RPMI8226 (cell line): Measurements from ENCODE around the gene OTOG.

Experiments used
- DNase-seq: peaks from one replicate; pipeline ENCODE4 v3.0.0-alpha.2; 2015

The OTOG gene

GRCh38 chr11:17547051-17547577 lies at the start of gene OTOG:
Gene OTOG (plus strand): TSS chr11:17547259. CDS start chr11:17547373, 114 bp downstream.
- peak; percentile 23 for DNase-seq

GRCh38 chr11:17498058-17498457 lies 49.0 kb upstream of the OTOG start:
- DNase-seq = no peak

- peak; percentile 28 for DNase-seq
Observed at GRCh38 chr11:17498475-17498874, 48.6 kb upstream of the OTOG start.

GRCh38 chr11:17500673-17501072 lies 46.4 kb upstream of the OTOG start:
- DNase-seq = no peak

- no peak for DNase-seq
Observed at GRCh38 chr11:17502630-17503029, 44.4 kb upstream of the OTOG start.

- peak; percentile 77 for DNase-seq
Observed at GRCh38 chr11:17504330-17505107, 42.5 kb upstream of the OTOG start.

- DNase-seq = no peak
Observed at GRCh38 chr11:17505146-17505545, 41.9 kb upstream of the OTOG start.

- no peak for DNase-seq
Observed at GRCh38 chr11:17506314-17506713, 40.7 kb upstream of the OTOG start.

- DNase-seq = peak; percentile 23
Observed at GRCh38 chr11:17506942-17507341, 40.1 kb upstream of the OTOG start.

GRCh38 chr11:17507773-17508172 lies 39.3 kb upstream of the OTOG start:
- DNase-seq = no peak

- no peak for DNase-seq
Observed at GRCh38 chr11:17508306-17508705, 38.8 kb upstream of the OTOG start.

GRCh38 chr11:17508791-17509190 lies 38.3 kb upstream of the OTOG start:
- DNase-seq = no peak

GRCh38 chr11:17510507-17511206 lies 36.4 kb upstream of the OTOG start:
- DNase-seq = no peak

- DNase-seq = no peak
Observed at GRCh38 chr11:17511571-17511970, 35.5 kb upstream of the OTOG start.

GRCh38 chr11:17512101-17512500 lies 35.0 kb upstream of the OTOG start:
- DNase-seq = no peak

GRCh38 chr11:17513853-17514252 lies 33.2 kb upstream of the OTOG start:
- DNase-seq = no peak

GRCh38 chr11:17514476-17514875 lies 32.6 kb upstream of the OTOG start:
- no peak for DNase-seq

GRCh38 chr11:17515443-17516176 lies 31.4 kb upstream of the OTOG start:
- no peak for DNase-seq

- no peak for DNase-seq
Observed at GRCh38 chr11:17516551-17517150, 30.4 kb upstream of the OTOG start.

- no peak for DNase-seq
Observed at GRCh38 chr11:17517186-17517585, 29.9 kb upstream of the OTOG start.

- DNase-seq = no peak
Observed at GRCh38 chr11:17518366-17518765, 28.7 kb upstream of the OTOG start.

GRCh38 chr11:17519061-17519885 lies 27.8 kb upstream of the OTOG start:
- DNase-seq = no peak
